C4-2B (cell line): ENCODE measurements around the gene KNOP1.

Experiments
- ZFX ChIP-seq: fragments of 450-650 bp; IDR thresholded peaks from 2 replicates; pipeline ENCODE4 v1.6.1; 2017
- TF ChIP-seq, protein P1 (sequence below): fragments of 450-650 bp; conservative IDR thresholded peaks from 2 replicates; pipeline ENCODE4 v1.5.1; 2017; ENCODE audit warnings: mild to moderate bottlenecking

- TF ChIP-seq, protein P1, sequence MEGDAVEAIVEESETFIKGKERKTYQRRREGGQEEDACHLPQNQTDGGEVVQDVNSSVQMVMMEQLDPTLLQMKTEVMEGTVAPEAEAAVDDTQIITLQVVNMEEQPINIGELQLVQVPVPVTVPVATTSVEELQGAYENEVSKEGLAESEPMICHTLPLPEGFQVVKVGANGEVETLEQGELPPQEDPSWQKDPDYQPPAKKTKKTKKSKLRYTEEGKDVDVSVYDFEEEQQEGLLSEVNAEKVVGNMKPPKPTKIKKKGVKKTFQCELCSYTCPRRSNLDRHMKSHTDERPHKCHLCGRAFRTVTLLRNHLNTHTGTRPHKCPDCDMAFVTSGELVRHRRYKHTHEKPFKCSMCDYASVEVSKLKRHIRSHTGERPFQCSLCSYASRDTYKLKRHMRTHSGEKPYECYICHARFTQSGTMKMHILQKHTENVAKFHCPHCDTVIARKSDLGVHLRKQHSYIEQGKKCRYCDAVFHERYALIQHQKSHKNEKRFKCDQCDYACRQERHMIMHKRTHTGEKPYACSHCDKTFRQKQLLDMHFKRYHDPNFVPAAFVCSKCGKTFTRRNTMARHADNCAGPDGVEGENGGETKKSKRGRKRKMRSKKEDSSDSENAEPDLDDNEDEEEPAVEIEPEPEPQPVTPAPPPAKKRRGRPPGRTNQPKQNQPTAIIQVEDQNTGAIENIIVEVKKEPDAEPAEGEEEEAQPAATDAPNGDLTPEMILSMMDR = no peak
- no peak for TF ChIP-seq ZFX
Observed at GRCh38 chr16:19701091-19701490, 16.9 kb downstream of the KNOP1 start.
